MV-4-11 (cell line): ENCODE measurements around the gene TUBA8.
"Not testable (repeated sequence)": the region's sequence is repeated elsewhere in the genome, so short reads cannot be mapped to it uniquely, and the experiment has no call there.

Experiments used
- DNase-seq: peaks from one replicate; lab custom pipeline; 2025; lab: John Stamatoyannopoulos, UW

Gene TUBA8

GRCh38 chr22:18077639-18078328 is 32.8 kb upstream of the TUBA8 start, which contains the start of gene PEX26:
TSS of gene PEX26 (plus strand) at chr22:18077990. CDS start at chr22:18078377, 387 bp downstream.
- peak; percentile 95 for DNase-seq

GRCh38 chr22:18078329-18079041 is 32.1 kb upstream of the TUBA8 start:
- DNase-seq, result peak; percentile 15

DNA sequence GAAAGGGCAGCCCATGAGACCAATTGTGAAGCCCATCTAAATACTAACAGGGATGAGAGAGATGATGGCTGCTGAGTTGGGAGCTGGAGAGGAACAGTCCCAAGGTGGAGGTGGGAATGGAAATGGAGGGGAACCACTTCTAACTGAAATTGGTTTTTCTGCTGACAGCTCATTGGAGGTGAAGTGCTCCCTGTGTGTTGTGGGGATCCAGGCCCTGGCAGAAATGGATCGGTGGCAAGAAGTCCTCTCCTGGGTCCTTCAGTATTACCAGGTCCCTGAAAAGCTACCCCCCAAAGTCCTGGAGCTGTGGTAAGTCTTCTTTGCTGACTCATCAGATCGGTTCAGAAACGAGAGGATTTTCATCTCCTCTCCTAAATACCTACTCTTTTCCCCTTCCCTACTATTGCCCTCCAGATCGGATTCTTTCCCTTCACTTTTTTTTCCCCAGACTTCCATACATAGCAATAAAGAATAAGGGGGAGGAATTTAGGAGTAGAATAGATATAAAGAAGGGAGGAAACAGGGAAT is 30.8 kb upstream of the TUBA8 start:
- DNase-seq, result no peak

DNA sequence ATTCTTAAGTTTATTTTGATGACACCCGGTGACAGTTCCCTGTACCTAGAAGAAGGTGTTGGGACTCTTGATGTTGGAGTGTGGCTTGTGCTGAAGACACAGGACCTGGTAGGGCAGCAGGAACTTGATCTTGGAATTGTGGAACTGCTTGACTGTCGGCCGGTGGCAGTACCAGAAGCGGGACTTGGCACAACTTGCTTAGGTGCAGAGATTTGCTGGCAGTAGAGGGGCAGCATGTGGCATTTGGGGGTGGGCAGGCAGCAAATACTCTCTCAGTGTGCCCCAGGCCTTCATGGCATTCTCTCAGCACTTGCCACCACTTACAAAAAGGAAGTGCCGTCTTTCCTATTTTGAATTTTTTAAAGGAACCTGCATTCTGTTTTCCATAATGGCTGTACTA is 29.2 kb upstream of the TUBA8 start:
- DNase-seq, result no peak

GRCh38 chr22:18082467-18082866 is 28.1 kb upstream of the TUBA8 start:
- no peak for DNase-seq

DNA sequence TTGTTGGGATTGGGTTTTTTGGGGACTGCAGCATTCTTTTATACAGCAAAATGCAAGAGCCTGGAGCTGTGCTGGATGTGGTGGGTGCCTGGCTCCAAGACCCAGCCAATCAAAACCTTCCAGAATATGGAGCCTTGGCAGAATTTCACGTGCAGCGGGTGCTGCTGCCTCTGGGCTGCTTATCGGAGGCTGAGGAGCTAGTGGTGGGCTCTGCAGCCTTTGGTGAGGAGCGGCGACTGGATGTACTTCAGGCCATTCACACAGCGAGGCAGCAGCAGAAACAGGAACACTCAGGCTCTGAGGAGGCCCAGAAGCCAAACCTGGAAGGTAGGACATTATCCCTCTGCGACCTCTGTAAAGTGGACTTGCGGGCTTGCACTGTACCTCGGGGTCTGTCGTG is 27.2 kb upstream of the TUBA8 start:
- DNase-seq, result no peak

DNA sequence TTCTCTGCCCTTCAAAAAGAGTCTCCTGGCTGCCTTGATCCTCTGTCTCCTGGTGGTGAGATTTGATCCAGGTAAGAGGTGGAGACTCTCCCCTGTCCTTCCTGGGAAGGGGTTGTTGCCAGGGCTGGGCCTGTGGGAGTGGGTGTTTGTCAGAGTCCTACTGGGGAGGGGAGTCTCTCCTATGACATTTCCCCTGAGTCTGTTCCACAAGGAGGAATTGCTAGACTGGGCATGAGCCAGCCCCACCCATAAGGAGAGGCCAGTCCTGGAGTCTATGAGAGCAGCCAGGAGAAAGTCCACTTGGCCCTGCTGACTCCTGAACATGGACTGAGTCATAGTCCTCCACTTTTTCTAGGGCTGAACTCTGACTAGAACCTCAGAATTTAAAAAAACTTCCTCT is 25.4 kb upstream of the TUBA8 start:
- no peak for DNase-seq

GRCh38 chr22:18087350-18087855 is 23.2 kb upstream of the TUBA8 start:
- DNase-seq, result no peak

DNA sequence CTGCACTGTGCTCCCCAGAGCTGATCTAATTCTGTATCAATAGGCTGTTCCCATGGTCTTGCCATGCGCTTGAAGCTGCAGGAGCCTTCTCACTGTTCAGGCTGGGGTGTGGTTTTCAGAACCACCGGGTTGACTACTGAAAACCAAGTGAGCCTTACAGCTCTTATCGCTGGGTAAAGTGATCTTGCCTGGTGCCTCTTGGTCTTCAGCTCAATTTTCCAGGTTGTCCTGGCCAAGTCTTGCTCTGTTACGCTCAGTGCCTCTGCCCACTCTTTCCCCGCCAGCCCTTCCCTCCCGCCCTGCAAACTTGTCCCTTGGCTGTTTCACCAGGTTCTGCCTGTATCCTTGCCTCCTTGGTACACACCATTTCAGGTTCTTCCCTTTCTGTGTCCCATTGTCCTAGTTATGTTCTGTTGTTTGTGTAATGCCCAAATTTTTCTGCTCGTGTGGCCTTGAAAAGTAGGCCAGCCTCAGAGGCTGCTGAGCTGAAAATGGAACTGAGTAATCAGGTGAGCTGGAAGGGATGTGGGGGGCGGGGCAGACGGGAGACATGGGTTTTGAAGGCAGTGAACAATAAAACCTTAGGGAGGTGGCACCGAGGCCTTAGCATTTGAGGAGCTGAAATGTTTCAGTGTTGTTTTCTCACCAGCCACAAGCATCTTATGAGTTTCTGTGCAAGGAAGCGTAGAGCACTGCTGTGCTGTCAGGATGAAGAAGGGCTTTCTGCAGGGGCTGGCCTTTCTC is 21.6 kb upstream of the TUBA8 start:
- no peak for DNase-seq

DNA sequence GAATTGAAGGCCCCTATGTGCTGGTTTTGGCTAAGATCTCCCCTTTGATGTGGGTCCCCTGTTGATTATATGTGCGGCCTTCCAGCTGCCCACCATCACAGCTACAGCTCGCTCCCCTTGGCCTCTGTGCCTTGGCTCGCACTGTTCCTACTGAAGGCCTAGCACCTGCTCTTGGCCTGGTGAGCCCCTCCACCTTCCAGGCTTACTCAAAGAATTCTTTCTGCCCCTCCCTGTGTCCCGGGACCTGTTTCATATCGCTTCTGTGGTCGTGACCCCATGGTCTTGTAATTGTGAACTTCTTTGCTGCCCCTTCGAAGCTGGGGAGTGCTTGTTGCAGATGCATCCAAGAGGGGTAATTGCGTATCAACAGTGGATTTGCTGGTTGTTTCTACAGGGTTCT is 20.3 kb upstream of the TUBA8 start:
- no peak for DNase-seq

DNA sequence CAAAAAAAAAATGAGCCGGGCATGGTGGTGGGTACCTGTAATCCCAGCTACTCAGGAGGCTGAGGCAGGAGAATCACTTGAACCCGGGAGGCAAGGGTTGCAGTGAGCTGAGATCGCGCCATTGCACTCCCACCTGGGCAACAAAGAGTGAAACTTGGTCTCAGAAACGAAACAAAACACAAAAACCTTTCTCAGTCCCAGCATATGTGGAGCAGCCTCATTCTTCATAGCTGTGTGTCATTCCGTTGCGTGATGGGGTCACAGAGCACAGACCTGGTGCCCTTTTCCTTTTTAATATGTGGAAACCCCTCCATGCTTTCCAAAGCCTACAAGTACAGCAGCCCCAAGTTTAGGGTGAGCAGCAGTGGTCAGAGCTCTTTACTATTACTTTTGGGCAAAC is 19.1 kb upstream of the TUBA8 start:
- DNase-seq, result no peak

GRCh38 chr22:18091916-18092526 is 18.6 kb upstream of the TUBA8 start:
- peak; percentile 57 for DNase-seq

- DNase-seq, result no peak
These were observed 16.9 kb upstream of the TUBA8 start for GRCh38 chr22:18093661-18094060.

- peak; percentile 34 for DNase-seq
These were observed 15.4 kb upstream of the TUBA8 start for GRCh38 chr22:18095101-18095805.

DNA sequence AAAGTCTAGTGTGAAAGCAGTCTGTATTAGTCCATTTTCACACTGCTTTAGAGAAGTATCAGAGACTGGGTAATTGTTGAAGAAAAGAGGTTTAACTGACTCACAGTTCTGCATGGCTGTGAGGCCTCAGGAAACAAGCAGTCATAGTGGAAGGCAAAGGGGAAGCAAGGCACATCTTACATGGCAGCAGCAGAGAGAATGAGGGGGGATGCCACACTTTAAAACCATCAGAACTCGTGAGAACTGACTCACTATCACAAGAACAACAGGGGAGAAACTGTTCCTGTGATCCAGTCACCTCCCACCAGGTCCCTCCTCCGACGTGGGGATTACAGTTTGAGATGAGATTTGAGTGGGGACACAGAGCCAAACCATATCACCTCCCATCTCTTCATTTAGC is 13.8 kb upstream of the TUBA8 start:
- DNase-seq, result peak; percentile 82

DNA sequence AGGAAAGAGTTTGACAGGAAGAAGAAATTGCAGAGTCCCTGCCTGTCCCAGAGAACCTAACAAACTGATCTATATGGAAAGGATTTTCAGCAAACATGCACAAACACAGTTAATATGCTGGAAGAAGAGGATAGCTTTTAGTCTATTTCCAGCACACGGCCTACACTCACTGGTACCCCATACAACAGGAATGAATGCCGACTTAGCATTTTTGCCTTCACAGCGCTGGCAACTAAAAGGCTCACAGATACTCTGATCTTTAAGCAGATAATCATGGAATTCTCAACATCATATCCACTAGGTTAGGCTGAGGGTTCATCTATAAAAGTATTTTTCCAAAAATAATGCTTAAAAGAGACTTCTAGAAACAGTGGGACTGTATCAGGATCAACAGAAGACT is 9.8 kb upstream of the TUBA8 start:
- DNase-seq, result no peak

GRCh38 chr22:18101536-18101935 is 9.1 kb upstream of the TUBA8 start:
- DNase-seq, result peak; percentile 46

DNA sequence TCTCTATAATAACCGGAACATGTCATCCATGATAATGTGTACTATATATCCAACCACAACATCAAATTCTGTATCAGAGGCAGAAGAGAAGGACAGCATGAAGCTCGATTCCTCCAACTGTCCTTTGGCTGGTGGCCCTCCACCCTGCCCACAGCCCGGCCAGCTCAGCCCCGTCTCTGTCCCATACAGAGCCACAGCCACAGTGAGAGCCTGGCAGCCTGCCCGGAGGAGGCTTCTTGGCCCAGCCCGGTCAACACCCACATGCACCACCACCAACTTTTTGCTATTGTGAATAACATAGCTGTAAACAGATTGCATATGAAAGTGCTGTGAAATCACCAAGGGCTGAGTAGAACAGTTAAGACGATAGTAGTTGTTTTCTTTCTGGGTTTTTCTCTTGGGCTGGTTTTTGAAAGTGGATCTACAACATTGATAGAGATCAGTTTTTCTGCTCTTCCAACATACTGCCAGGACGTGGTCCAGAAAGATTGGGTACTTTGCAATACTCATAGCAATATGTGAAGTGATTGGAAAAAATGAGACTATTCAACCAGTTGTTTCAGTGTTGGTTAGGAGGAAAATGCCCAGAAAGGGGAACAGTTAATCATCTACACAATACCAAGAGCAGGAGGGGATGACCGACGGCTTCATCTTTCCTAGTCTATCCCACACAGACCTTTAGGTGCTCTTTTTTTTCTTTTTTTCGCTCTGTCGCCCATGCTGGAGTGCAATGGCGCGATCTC is 6.9 kb upstream of the TUBA8 start:
- DNase-seq, result no peak

GRCh38 chr22:18104566-18104965 is 6.0 kb upstream of the TUBA8 start:
- DNase-seq, result no peak

GRCh38 chr22:18105981-18106380 is 4.6 kb upstream of the TUBA8 start:
- DNase-seq, result not testable (repeated sequence)
